WTC11 (cell line): ENCODE measurements around the gene CPAMD8.

Source experiments
- ATF3 ChIP-seq: sonication (generic); formaldehyde crosslinking; conservative IDR thresholded peaks from 2 replicates; pipeline ENCODE4 v1.8.1; 2022; ENCODE audit warnings: mild to moderate bottlenecking, missing genetic modification reagents
- CREM ChIP-seq: sonication (generic); formaldehyde crosslinking; IDR thresholded peaks from 2 replicates; pipeline ENCODE4 v1.8.1; 2022; ENCODE audit warnings: mild to moderate bottlenecking, missing genetic modification reagents, moderate library complexity
- CTCF ChIP-seq: fragments of 200-600 bp; IDR thresholded peaks from 2 replicates; pipeline ENCODE4 v1.8.0; 2022; ENCODE audit warnings: antibody characterized with exemption
- ELF4 ChIP-seq: sonication (generic); formaldehyde crosslinking; IDR thresholded peaks from 2 replicates; pipeline ENCODE4 v1.8.1; 2022; ENCODE audit warnings: low read depth, mild to moderate bottlenecking, moderate library complexity, missing genetic modification reagents
- ERG ChIP-seq: fragments of 250-450 bp; sonication (Bioruptor Pico); IDR thresholded peaks from 2 replicates; pipeline ENCODE4 v1.8.0; 2021; ENCODE audit warnings: mild to moderate bottlenecking
- GRHL2 ChIP-seq: fragments of 250-450 bp; sonication (Bioruptor Pico); IDR thresholded peaks from 2 replicates; pipeline ENCODE4 v1.8.0; 2022; ENCODE audit warnings: mild to moderate bottlenecking, moderate library complexity; ENCODE audit not compliant: insufficient replicate concordance, severe bottlenecking
- HMGA2 ChIP-seq: fragments of 250-450 bp; sonication (Bioruptor Pico); IDR thresholded peaks from 2 replicates; pipeline ENCODE4 v1.4.0; 2021; ENCODE audit warnings: mild to moderate bottlenecking, moderate library complexity
- JUN ChIP-seq: sonication (generic); formaldehyde crosslinking; IDR thresholded peaks from 2 replicates; pipeline ENCODE4 v1.8.0; 2023; ENCODE audit warnings: mild to moderate bottlenecking, missing genetic modification reagents
- KAT7 ChIP-seq: sonication (generic); formaldehyde crosslinking; IDR thresholded peaks from 2 replicates; pipeline ENCODE4 v1.8.1; 2023; ENCODE audit warnings: missing genetic modification reagents, mild to moderate bottlenecking, borderline replicate concordance
- RELA ChIP-seq: sonication (generic); formaldehyde crosslinking; IDR thresholded peaks from 2 replicates; pipeline ENCODE4 v1.8.1; 2022; ENCODE audit warnings: missing genetic modification reagents, mild to moderate bottlenecking, borderline replicate concordance
- ZBTB21 ChIP-seq: sonication (generic); formaldehyde crosslinking; IDR thresholded peaks from 2 replicates; pipeline ENCODE4 v1.8.1; 2023; ENCODE audit warnings: mild to moderate bottlenecking, missing genetic modification reagents, borderline replicate concordance
- ZNF138 ChIP-seq: sonication (generic); formaldehyde crosslinking; conservative IDR thresholded peaks from 2 replicates; pipeline ENCODE4 v1.8.1; 2022; ENCODE audit warnings: mild to moderate bottlenecking, moderate library complexity, missing genetic modification reagents
- ZNF232 ChIP-seq: sonication (generic); formaldehyde crosslinking; IDR thresholded peaks from 2 replicates; pipeline ENCODE4 v1.8.0; 2022; ENCODE audit warnings: mild to moderate bottlenecking, missing genetic modification reagents
- TF ChIP-seq, protein P1 (sequence below): sonication (generic); formaldehyde crosslinking; IDR thresholded peaks from 2 replicates; pipeline ENCODE4 v1.8.0; 2022; ENCODE audit warnings: missing genetic modification reagents

GRCh38 chr19:16902545-16902944 is 124.1 kb downstream of the CPAMD8 start:
- TF ChIP-seq CTCF (no peak), GRHL2 (CRISPR knock-in tag) (no peak), ZBTB21 (CRISPR knock-in tag) (no peak), KAT7 (CRISPR knock-in tag) (no peak), ATF3 (CRISPR knock-in tag) (no peak), JUN (CRISPR knock-in tag) (no peak), ELF4 (CRISPR knock-in tag) (no peak), HMGA2 (CRISPR knock-in tag) (no peak), RELA (CRISPR knock-in tag) (no peak), ZNF232 (CRISPR knock-in tag) (no peak), ERG (CRISPR knock-in tag) (no peak), ZNF138 (CRISPR knock-in tag) (no peak), CREM (CRISPR knock-in tag) (no peak)
- TF ChIP-seq, protein P1, sequence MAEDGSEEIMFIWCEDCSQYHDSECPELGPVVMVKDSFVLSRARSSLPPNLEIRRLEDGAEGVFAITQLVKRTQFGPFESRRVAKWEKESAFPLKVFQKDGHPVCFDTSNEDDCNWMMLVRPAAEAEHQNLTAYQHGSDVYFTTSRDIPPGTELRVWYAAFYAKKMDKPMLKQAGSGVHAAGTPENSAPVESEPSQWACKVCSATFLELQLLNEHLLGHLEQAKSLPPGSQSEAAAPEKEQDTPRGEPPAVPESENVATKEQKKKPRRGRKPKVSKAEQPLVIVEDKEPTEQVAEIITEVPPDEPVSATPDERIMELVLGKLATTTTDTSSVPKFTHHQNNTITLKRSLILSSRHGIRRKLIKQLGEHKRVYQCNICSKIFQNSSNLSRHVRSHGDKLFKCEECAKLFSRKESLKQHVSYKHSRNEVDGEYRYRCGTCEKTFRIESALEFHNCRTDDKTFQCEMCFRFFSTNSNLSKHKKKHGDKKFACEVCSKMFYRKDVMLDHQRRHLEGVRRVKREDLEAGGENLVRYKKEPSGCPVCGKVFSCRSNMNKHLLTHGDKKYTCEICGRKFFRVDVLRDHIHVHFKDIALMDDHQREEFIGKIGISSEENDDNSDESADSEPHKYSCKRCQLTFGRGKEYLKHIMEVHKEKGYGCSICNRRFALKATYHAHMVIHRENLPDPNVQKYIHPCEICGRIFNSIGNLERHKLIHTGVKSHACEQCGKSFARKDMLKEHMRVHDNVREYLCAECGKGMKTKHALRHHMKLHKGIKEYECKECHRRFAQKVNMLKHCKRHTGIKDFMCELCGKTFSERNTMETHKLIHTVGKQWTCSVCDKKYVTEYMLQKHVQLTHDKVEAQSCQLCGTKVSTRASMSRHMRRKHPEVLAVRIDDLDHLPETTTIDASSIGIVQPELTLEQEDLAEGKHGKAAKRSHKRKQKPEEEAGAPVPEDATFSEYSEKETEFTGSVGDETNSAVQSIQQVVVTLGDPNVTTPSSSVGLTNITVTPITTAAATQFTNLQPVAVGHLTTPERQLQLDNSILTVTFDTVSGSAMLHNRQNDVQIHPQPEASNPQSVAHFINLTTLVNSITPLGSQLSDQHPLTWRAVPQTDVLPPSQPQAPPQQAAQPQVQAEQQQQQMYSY, result no peak
